Measurements from ENCODE around the gene ITPR1. TPM values are rescaled to one million over a fixed set of nuclear protein-coding genes. Genes with fewer than 3 reads are reported as not detected.

The ITPR1 gene
- total RNA-seq, 1 donor from 2014 or later: 6.7 TPM

- no peak for DNase-seq (ENCODE audit: low read depth)
- no peak overlapping the region for H3K4me3 Mint-ChIP-seq (ENCODE audit: unreplicated experiment)
- no peak for FAIRE-seq
- H3K27me3 Mint-ChIP-seq (ENCODE audit: low read depth, unreplicated experiment): no peaks in the 10 kb centered on the region
- H3K36me3 ChIP-seq (ENCODE audit: insufficient read depth, low read length): no peaks in the 10 kb centered on the region
- peaks cover 9% of the 10 kb centered on the region for H3K4me1 ChIP-seq (ENCODE audit: insufficient read depth, low read length)
- no peaks in the 10 kb centered on the region for H3K27me3 ChIP-seq (ENCODE audit: insufficient read depth, low read length)
- H3K9me3 ChIP-seq (ENCODE audit: insufficient read depth, low read depth, low read length): peaks cover 7% of the 10 kb centered on the region
- H3K27ac Mint-ChIP-seq (ENCODE audit: unreplicated experiment): no peak overlapping the region
- no peak overlapping the region for H3K9ac ChIP-seq (ENCODE audit: low read length)
- H3K4me1 Mint-ChIP-seq (ENCODE audit: low read depth, unreplicated experiment): peaks cover 20% of the 10 kb centered on the region
- TF ChIP-seq CTCF (IDR thresholded peaks at IDR 0.05; ENCODE audit: insufficient read depth, low read depth, low read length) (no peak), EZH2 (IDR thresholded peaks at IDR 0.05; ENCODE audit: insufficient read depth, low read length) (no peak)
- H3K36me3 Mint-ChIP-seq (ENCODE audit: low read depth, unreplicated experiment): peaks cover 34% of the 10 kb centered on the region
- no peak overlapping the region for H3K4me2 ChIP-seq (ENCODE audit: low read length)
- H4K20me1 ChIP-seq (ENCODE audit: insufficient read depth, low read length): no peaks in the 10 kb centered on the region
- H2AFZ ChIP-seq (ENCODE audit: low read depth, low read length): no peak overlapping the region
- H3K9me3 Mint-ChIP-seq (ENCODE audit: unreplicated experiment): peaks cover 37% of the 10 kb centered on the region
- H3K79me2 ChIP-seq (ENCODE audit: insufficient read depth, low read length): no peaks in the 10 kb centered on the region
- H3K4me3 ChIP-seq (ENCODE audit: insufficient read depth, low read depth, low read length): no peak overlapping the region
- H3K27ac ChIP-seq (ENCODE audit: low read depth, low read length): no peak overlapping the region
Observed at GRCh38 chr3:4816718-4817117, 323.6 kb downstream of the ITPR1 start.

GRCh38 chr3:4817128-4817527 is 324.0 kb downstream of the ITPR1 start:
- H3K27ac Mint-ChIP-seq (ENCODE audit: unreplicated experiment): no peak overlapping the region
- H3K4me1 ChIP-seq (ENCODE audit: insufficient read depth, low read length): peaks cover 9% of the 10 kb centered on the region
- H3K9me3 Mint-ChIP-seq (ENCODE audit: unreplicated experiment): peaks cover 37% of the 10 kb centered on the region
- no peaks in the 10 kb centered on the region for H3K79me2 ChIP-seq (ENCODE audit: insufficient read depth, low read length)
- H4K20me1 ChIP-seq (ENCODE audit: insufficient read depth, low read length): no peaks in the 10 kb centered on the region
- peaks cover 36% of the 10 kb centered on the region for H3K36me3 Mint-ChIP-seq (ENCODE audit: low read depth, unreplicated experiment)
- H3K4me3 Mint-ChIP-seq (ENCODE audit: unreplicated experiment): no peak overlapping the region
- H3K27me3 Mint-ChIP-seq (ENCODE audit: low read depth, unreplicated experiment): no peaks in the 10 kb centered on the region
- H3K9me3 ChIP-seq (ENCODE audit: insufficient read depth, low read depth, low read length): peaks cover 7% of the 10 kb centered on the region
- FAIRE-seq: no peak
- no peaks in the 10 kb centered on the region for H3K36me3 ChIP-seq (ENCODE audit: insufficient read depth, low read length)
- no peak for TF ChIP-seq CTCF (IDR thresholded peaks at IDR 0.05; ENCODE audit: insufficient read depth, low read depth, low read length)
- no peak for TF ChIP-seq EZH2 (IDR thresholded peaks at IDR 0.05; ENCODE audit: insufficient read depth, low read length)
- no peak for DNase-seq (ENCODE audit: low read depth)
- no peak overlapping the region for H3K9ac ChIP-seq (ENCODE audit: low read length)
- no peak overlapping the region for H2AFZ ChIP-seq (ENCODE audit: low read depth, low read length)
- no peak overlapping the region for H3K4me3 ChIP-seq (ENCODE audit: insufficient read depth, low read depth, low read length)
- H3K27ac ChIP-seq (ENCODE audit: low read depth, low read length): no peak overlapping the region
- H3K27me3 ChIP-seq (ENCODE audit: insufficient read depth, low read length): no peaks in the 10 kb centered on the region
- peaks cover 20% of the 10 kb centered on the region for H3K4me1 Mint-ChIP-seq (ENCODE audit: low read depth, unreplicated experiment)
- H3K4me2 ChIP-seq (ENCODE audit: low read length): no peak overlapping the region

- Histone ChIP-seq H4K20me1 (ENCODE audit: insufficient read depth, low read length) (no peaks in the 10 kb centered on the region), H3K4me1 (ENCODE audit: insufficient read depth, low read length) (peaks cover 9% of the 10 kb centered on the region), H3K4me3 (ENCODE audit: insufficient read depth, low read depth, low read length) (no peak overlapping the region), H3K9me3 (ENCODE audit: insufficient read depth, low read depth, low read length) (peaks cover 7% of the 10 kb centered on the region), H3K36me3 (ENCODE audit: insufficient read depth, low read length) (no peaks in the 10 kb centered on the region), H3K27ac (ENCODE audit: low read depth, low read length) (no peak overlapping the region), H3K27me3 (ENCODE audit: insufficient read depth, low read length) (no peaks in the 10 kb centered on the region), H3K9ac (ENCODE audit: low read length) (no peak overlapping the region), H3K4me2 (ENCODE audit: low read length) (no peak overlapping the region), H2AFZ (ENCODE audit: low read depth, low read length) (no peak overlapping the region), H3K79me2 (ENCODE audit: insufficient read depth, low read length) (no peaks in the 10 kb centered on the region)
- Mint-ChIP-seq H3K27me3 (ENCODE audit: low read depth, unreplicated experiment) (no peaks in the 10 kb centered on the region), H3K27ac (ENCODE audit: unreplicated experiment) (no peak overlapping the region), H3K4me3 (ENCODE audit: unreplicated experiment) (no peak overlapping the region), H3K9me3 (ENCODE audit: unreplicated experiment) (peaks cover 37% of the 10 kb centered on the region), H3K36me3 (ENCODE audit: low read depth, unreplicated experiment) (peaks cover 39% of the 10 kb centered on the region), H3K4me1 (ENCODE audit: low read depth, unreplicated experiment) (peaks cover 20% of the 10 kb centered on the region)
- no peak for TF ChIP-seq CTCF (IDR thresholded peaks at IDR 0.05; ENCODE audit: insufficient read depth, low read depth, low read length)
- no peak for TF ChIP-seq EZH2 (IDR thresholded peaks at IDR 0.05; ENCODE audit: insufficient read depth, low read length)
- no peak for DNase-seq (ENCODE audit: low read depth)
- no peak for FAIRE-seq
Observed at GRCh38 chr3:4818164-4818563, 325.0 kb downstream of the ITPR1 start.
